ENCODE data around the gene SH2B3. TPM values are rescaled to one million over a fixed set of nuclear protein-coding genes. Genes with fewer than 3 reads are reported as not detected.
A peak's percentile ranks its signal among the peaks of the same experiment; 100 is the strongest.

The SH2B3 gene
- total RNA-seq, 1 donor = 27.8 TPM

GRCh38 chr12:111361717-111362576, 43.8 kb upstream of the SH2B3 start:
- no peak overlapping the region for H3K4me3 ChIP-seq (ENCODE audit: low read depth, low read length)
- no peak for TF ChIP-seq CTCF (IDR thresholded peaks at IDR 0.05; ENCODE audit: insufficient read depth, low read length)
- DNase-seq (ENCODE audit: low read depth) = no peak

GRCh38 chr12:111362687-111363475, 42.8 kb upstream of the SH2B3 start:
- H3K4me3 ChIP-seq (ENCODE audit: low read depth, low read length) = no peak overlapping the region
- TF ChIP-seq CTCF (IDR thresholded peaks at IDR 0.05; ENCODE audit: insufficient read depth, low read length) = no peak
- DNase-seq (ENCODE audit: low read depth) = no peak

- TF ChIP-seq CTCF (IDR thresholded peaks at IDR 0.05; ENCODE audit: insufficient read depth, low read length) = no peak
- no peak overlapping the region for H3K4me3 ChIP-seq (ENCODE audit: low read depth, low read length)
- peak; percentile 65 for DNase-seq (ENCODE audit: low read depth)
Observed at GRCh38 chr12:111363578-111363977, 42.1 kb upstream of the SH2B3 start.

- H3K4me3 ChIP-seq (ENCODE audit: low read depth, low read length) = no peak overlapping the region
- no peak for TF ChIP-seq CTCF (IDR thresholded peaks at IDR 0.05; ENCODE audit: insufficient read depth, low read length)
- DNase-seq (ENCODE audit: low read depth) = no peak
Observed at GRCh38 chr12:111366075-111366474, 39.6 kb upstream of the SH2B3 start.

- H3K4me3 ChIP-seq (ENCODE audit: low read depth, low read length) = no peak overlapping the region
- no peak for TF ChIP-seq CTCF (IDR thresholded peaks at IDR 0.05; ENCODE audit: insufficient read depth, low read length)
- DNase-seq (ENCODE audit: low read depth) = no peak
Observed at GRCh38 chr12:111366583-111366982, 39.1 kb upstream of the SH2B3 start.

- DNase-seq (ENCODE audit: low read depth) = peak; percentile 24
Observed at GRCh38 chr12:111367661-111368221, 38.0 kb upstream of the SH2B3 start.

More at GRCh38 chr12:111367661-111368221, 38.0 kb upstream of the SH2B3 start:
- peak overlapping the region; percentile 90 for H3K4me3 ChIP-seq (ENCODE audit: low read depth, low read length)
- no peak for TF ChIP-seq CTCF (IDR thresholded peaks at IDR 0.05; ENCODE audit: insufficient read depth, low read length)

Measured in fibroblast of the aortic adventitia (primary cell).